Measurements from ENCODE around the gene CR1.

GRCh38 chr1:207458414-207458813, 37.5 kb upstream of the CR1 start:
- no peak for TF ChIP-seq CTCF (conservative IDR thresholded peaks at IDR 0.05; ENCODE audit: low read depth in 2 of 2)
- TF ChIP-seq ZNF114 (CRISPR knock-in tag; IDR thresholded peaks at IDR 0.05): no peak
- no peak for TF ChIP-seq POLR2AphosphoS5 (IDR thresholded peaks at IDR 0.05; ENCODE audit: low read depth)
- TF ChIP-seq EZH2phosphoT487 (IDR thresholded peaks at IDR 0.05; ENCODE audit: unreplicated experiment): no peak
- no peak for TF ChIP-seq EZH2 (IDR thresholded peaks at IDR 0.05; ENCODE audit: low read depth, unreplicated experiment)
- no peak for TF ChIP-seq REST (IDR thresholded peaks at IDR 0.05; ENCODE audit: unreplicated experiment)
- TF ChIP-seq ZNF331 (CRISPR knock-in tag; IDR thresholded peaks at IDR 0.05; ENCODE audit: low read depth): no peak
- no peak for TF ChIP-seq ZNF462 (CRISPR knock-in tag; IDR thresholded peaks at IDR 0.05)
- no peak for TF ChIP-seq ETS1 (IDR thresholded peaks at IDR 0.05)
- no peak for TF ChIP-seq CREB1 (CRISPR knock-in tag; IDR thresholded peaks at IDR 0.05; ENCODE audit: low read depth)
- no peak for TF ChIP-seq JUNB (IDR thresholded peaks at IDR 0.05; ENCODE audit: unreplicated experiment)
- TF ChIP-seq STAT1 (IDR thresholded peaks at IDR 0.05; ENCODE audit: unreplicated experiment): no peak
- no peak for TF ChIP-seq NANOG (IDR thresholded peaks at IDR 0.05; ENCODE audit: borderline replicate concordance)

All from GM23338 (cell line).